Measurements from ENCODE around the gene ITCH. TPM values are rescaled to one million over a fixed set of nuclear protein-coding genes. Genes with fewer than 3 reads are reported as not detected.
"Not testable (repeated sequence)": the region's sequence is repeated elsewhere in the genome, so short reads cannot be mapped to it uniquely, and the experiment has no call there.

ITCH gene
- polyA plus RNA-seq, 3 donors from 2014 or later, result 27.3 to 72.5 (median 35.7) TPM

- H3K27me3 Mint-ChIP-seq (ENCODE audit: low read depth in 3 of 3), result peaks cover 2 to 9% (median 5%) of the 10 kb centered on the region in 3 donors
- peaks cover 3 to 29% (median 8%) of the 10 kb centered on the region in 3 donors for H3K36me3 Mint-ChIP-seq
- H3K4me3 Mint-ChIP-seq, result no peak overlapping the region
- H3K9me3 Mint-ChIP-seq, result no peaks in the 10 kb centered on the region
- peak in 2 of 3 donors; percentile 20 to 21 for DNase-seq
- peak overlapping the region in 4 of 6 donors; percentile 21 to 34 (median 24) for H3K27ac Mint-ChIP-seq
- H3K4me1 Mint-ChIP-seq, result peaks cover 18 to 34% of the 10 kb centered on the region in 2 donors
Observed at GRCh38 chr20:34473262-34473883, 110.3 kb downstream of the ITCH start.

- peak overlapping the region; percentile 12 to 33 (median 26) for H3K4me3 Mint-ChIP-seq
- no peaks in the 10 kb centered on the region for H3K9me3 Mint-ChIP-seq
- peaks cover 14 to 39% (median 16%) of the 10 kb centered on the region in 3 donors for H3K36me3 Mint-ChIP-seq
- peak; percentile 17 to 40 (median 26) for DNase-seq
- peaks cover 2 to 9% (median 2%) of the 10 kb centered on the region in 3 donors for H3K27me3 Mint-ChIP-seq (ENCODE audit: low read depth in 3 of 3)
- peaks cover 21 to 41% of the 10 kb centered on the region in 2 donors for H3K4me1 Mint-ChIP-seq
- H3K27ac Mint-ChIP-seq, result peak overlapping the region; percentile 12 to 66 (median 59)
Observed at GRCh38 chr20:34475979-34476736, 113.1 kb downstream of the ITCH start.

- H3K4me3 Mint-ChIP-seq, result no peak overlapping the region
- peaks cover 35 to 56% (median 36%) of the 10 kb centered on the region in 3 donors for H3K36me3 Mint-ChIP-seq
- H3K27ac Mint-ChIP-seq, result peak overlapping the region in 5 of 6 donors; percentile 14 to 46 (median 19)
- H3K27me3 Mint-ChIP-seq (ENCODE audit: low read depth in 3 of 3), result peaks cover 2 to 7% (median 3%) of the 10 kb centered on the region in 3 donors
- peaks cover 14 to 44% of the 10 kb centered on the region in 2 donors for H3K4me1 Mint-ChIP-seq
- H3K9me3 Mint-ChIP-seq, result no peaks in the 10 kb centered on the region
- DNase-seq, result no peak
Observed at GRCh38 chr20:34479627-34480026, 116.6 kb downstream of the ITCH start.

GRCh38 chr20:34482154-34482553, 119.1 kb downstream of the ITCH start:
- not testable (repeated sequence) for H3K4me3 Mint-ChIP-seq; H3K27me3 Mint-ChIP-seq (ENCODE audit: low read depth in 3 of 3); H3K9me3 Mint-ChIP-seq; DNase-seq
- H3K27ac Mint-ChIP-seq, result peak overlapping the region in 1 of 6 donors; percentile 51
- peaks cover 5 to 46% of the 10 kb centered on the region in 2 donors for H3K4me1 Mint-ChIP-seq
- H3K36me3 Mint-ChIP-seq, result peaks cover 36 to 54% (median 41%) of the 10 kb centered on the region in 3 donors

GRCh38 chr20:34483585-34484220, 120.6 kb downstream of the ITCH start:
- not testable (repeated sequence) for DNase-seq; H3K4me3 Mint-ChIP-seq; H3K27me3 Mint-ChIP-seq (ENCODE audit: low read depth in 3 of 3); H3K9me3 Mint-ChIP-seq
- H3K36me3 Mint-ChIP-seq, result peaks cover 39 to 53% (median 41%) of the 10 kb centered on the region in 3 donors
- H3K27ac Mint-ChIP-seq, result peak overlapping the region in 5 of 6 donors; percentile 26 to 57 (median 48)
- peaks cover 5 to 44% of the 10 kb centered on the region in 2 donors for H3K4me1 Mint-ChIP-seq

GRCh38 chr20:34485068-34485634, 122.1 kb downstream of the ITCH start:
- Mint-ChIP-seq H3K27me3 (ENCODE audit: low read depth in 3 of 3) (peaks cover 0 to 3% (median 1%) of the 10 kb centered on the region in 3 donors), H3K27ac (peak overlapping the region in 3 of 6 donors; percentile 15 to 56 (median 21))

GRCh38 chr20:34491226-34491931, 128.3 kb downstream of the ITCH start:
- H3K36me3 Mint-ChIP-seq, result peaks cover 10 to 43% (median 42%) of the 10 kb centered on the region in 3 donors
- H3K9me3 Mint-ChIP-seq, result no peaks in the 10 kb centered on the region
- peaks cover 5 to 6% of the 10 kb centered on the region in 2 donors for H3K4me1 Mint-ChIP-seq
- peaks cover 0 to 2% (median 1%) of the 10 kb centered on the region in 3 donors for H3K27me3 Mint-ChIP-seq (ENCODE audit: low read depth in 3 of 3)
- no peak for DNase-seq
- H3K4me3 Mint-ChIP-seq, result no peak overlapping the region
- H3K27ac Mint-ChIP-seq, result peak overlapping the region in 4 of 6 donors; percentile 22 to 71 (median 55)

More at GRCh38 chr20:34485068-34485634, 122.1 kb downstream of the ITCH start:
- Mint-ChIP-seq H3K36me3 (peaks cover 35 to 48% (median 40%) of the 10 kb centered on the region in 3 donors), H3K4me3 (no peak overlapping the region), H3K9me3 (no peaks in the 10 kb centered on the region), H3K4me1 (peaks cover 0 to 33% of the 10 kb centered on the region in 2 donors)
- no peak for DNase-seq

GRCh38 chr20:34491932-34492509, 128.9 kb downstream of the ITCH start:
- no peak for DNase-seq
- Mint-ChIP-seq H3K4me1 (peaks cover 5 to 6% of the 10 kb centered on the region in 2 donors), H3K9me3 (no peaks in the 10 kb centered on the region), H3K4me3 (no peak overlapping the region), H3K27ac (no peak overlapping the region), H3K36me3 (peaks cover 10 to 43% (median 42%) of the 10 kb centered on the region in 3 donors), H3K27me3 (ENCODE audit: low read depth in 3 of 3) (peaks cover 0 to 2% (median 1%) of the 10 kb centered on the region in 3 donors)

GRCh38 chr20:34493646-34494045, 130.6 kb downstream of the ITCH start:
- peak overlapping the region; percentile 4 to 85 (median 66) for H3K27ac Mint-ChIP-seq
- H3K27me3 Mint-ChIP-seq (ENCODE audit: low read depth in 3 of 3), result peaks cover 0 to 2% (median 1%) of the 10 kb centered on the region in 3 donors
- H3K36me3 Mint-ChIP-seq, result peaks cover 20 to 51% (median 48%) of the 10 kb centered on the region in 3 donors
- DNase-seq, result no peak
- H3K9me3 Mint-ChIP-seq, result no peaks in the 10 kb centered on the region
- no peak overlapping the region for H3K4me3 Mint-ChIP-seq
- H3K4me1 Mint-ChIP-seq, result peaks cover 16 to 17% of the 10 kb centered on the region in 2 donors

- Mint-ChIP-seq H3K4me1 (peaks cover 26 to 31% of the 10 kb centered on the region in 2 donors), H3K36me3 (peaks cover 27 to 56% (median 55%) of the 10 kb centered on the region in 3 donors), H3K27ac (peak overlapping the region in 3 of 6 donors; percentile 25 to 55 (median 43)), H3K4me3 (no peak overlapping the region), H3K27me3 (ENCODE audit: low read depth in 3 of 3) (peaks cover 0 to 4% (median 2%) of the 10 kb centered on the region in 3 donors), H3K9me3 (no peaks in the 10 kb centered on the region)
- DNase-seq, result no peak
Observed at GRCh38 chr20:34495307-34495706, 132.2 kb downstream of the ITCH start.

GRCh38 chr20:34495916-34496315, 132.8 kb downstream of the ITCH start:
- peaks cover 32 to 37% of the 10 kb centered on the region in 2 donors for H3K4me1 Mint-ChIP-seq
- peaks cover 0 to 4% (median 3%) of the 10 kb centered on the region in 6 donors for H3K9me3 Mint-ChIP-seq
- DNase-seq, result no peak
- H3K4me3 Mint-ChIP-seq, result no peak overlapping the region
- peaks cover 0 to 4% (median 2%) of the 10 kb centered on the region in 3 donors for H3K27me3 Mint-ChIP-seq (ENCODE audit: low read depth in 3 of 3)
- peaks cover 33 to 59% (median 56%) of the 10 kb centered on the region in 3 donors for H3K36me3 Mint-ChIP-seq
- peak overlapping the region in 3 of 6 donors; percentile 9 to 77 (median 42) for H3K27ac Mint-ChIP-seq

GRCh38 chr20:34497596-34497995, 134.5 kb downstream of the ITCH start:
- H3K27ac Mint-ChIP-seq, result peak overlapping the region in 4 of 6 donors; percentile 36 to 74 (median 56)
- H3K4me1 Mint-ChIP-seq, result peaks cover 34 to 47% of the 10 kb centered on the region in 2 donors
- H3K9me3 Mint-ChIP-seq; H3K27me3 Mint-ChIP-seq (ENCODE audit: low read depth in 3 of 3); DNase-seq; H3K4me3 Mint-ChIP-seq: not testable (repeated sequence)
- peaks cover 39 to 59% (median 59%) of the 10 kb centered on the region in 3 donors for H3K36me3 Mint-ChIP-seq

Measured in immature natural killer cell (primary cell).